Skeletal muscle tissue (tissue), 4 donors: ENCODE data around the gene ITGA6. TPM values are rescaled to one million over a fixed set of nuclear protein-coding genes. Genes with fewer than 3 reads are reported as not detected.

ENCODE experiments used
- H3K27ac ChIP-seq: one replicate; pipeline ENCODE4 v1.7.0; 2013; ENCODE audit warnings: mild to moderate bottlenecking, low read depth, low read length, inconsistent platforms
- H3K27me3 ChIP-seq, 3 donors: one replicate each; pipeline ENCODE4 v1.7.0; 2013; ENCODE audit warnings: low read length in 3 of 3; ENCODE audit not compliant: control insufficient read depth in 3 of 3, insufficient read depth in 3 of 3
- H3K36me3 ChIP-seq, 3 donors: one replicate each; pipeline ENCODE4 v1.7.0; 2013; ENCODE audit warnings: low read length in 3 of 3; ENCODE audit not compliant: control insufficient read depth in 3 of 3, insufficient read depth in 3 of 3
- H3K4me1 ChIP-seq, 3 donors: one replicate each; pipeline ENCODE4 v1.7.0; 2013; ENCODE audit warnings: low read length in 3 of 3, mild to moderate bottlenecking in 3 of 3; ENCODE audit not compliant: control insufficient read depth in 3 of 3, insufficient read depth in 3 of 3
- H3K4me3 ChIP-seq, 3 donors: one replicate each; pipeline ENCODE4 v1.7.0; 2013; ENCODE audit warnings: low read length in 3 of 3
- H3K9ac ChIP-seq, 3 donors: one replicate each; pipeline ENCODE4 v1.7.0; 2013; ENCODE audit warnings: low read length in 3 of 3, mild to moderate bottlenecking in 3 of 3, moderate library complexity in 2 of 3, low read depth in 1 of 3
- H3K9me3 ChIP-seq, 3 donors: one replicate each; pipeline ENCODE4 v1.7.0; 2013; ENCODE audit warnings: low read length in 3 of 3; ENCODE audit not compliant: control insufficient read depth in 3 of 3
- total RNA-seq: library from RNA; depleted of rRNA; stranded (reverse); fragments of >200 nt; gene quantifications from one replicate; pipeline ENCODE4 v1.2.3, GENCODE V29; 2014
- donor health status: Osteomylitis.

The ITGA6 gene
- total RNA-seq, 1 donor from 2014 or later = 83.5 TPM

- H3K27me3 ChIP-seq = no peaks in the 10 kb centered on the region
- no peak overlapping the region for H3K9ac ChIP-seq
- no peaks in the 10 kb centered on the region for H3K9me3 ChIP-seq
- no peak overlapping the region for H3K27ac ChIP-seq
- peak overlapping the region in 1 of 3 donors; percentile 15 for H3K4me3 ChIP-seq
- H3K4me1 ChIP-seq = peaks cover 19 to 48% (median 36%) of the 10 kb centered on the region in 3 donors
- H3K36me3 ChIP-seq = no peaks in the 10 kb centered on the region
These were observed 11.5 kb downstream of the ITGA6 start for GRCh38 chr2:172438741-172439508.

GRCh38 chr2:172439509-172439860 lies 12.1 kb downstream of the ITGA6 start:
- Histone ChIP-seq H3K27me3 (no peaks in the 10 kb centered on the region), H3K27ac (no peak overlapping the region), H3K9me3 (no peaks in the 10 kb centered on the region), H3K9ac (no peak overlapping the region), H3K36me3 (no peaks in the 10 kb centered on the region), H3K4me1 (peaks cover 19 to 43% (median 36%) of the 10 kb centered on the region in 3 donors), H3K4me3 (no peak overlapping the region)

GRCh38 chr2:172439911-172440310 lies 12.5 kb downstream of the ITGA6 start:
- Histone ChIP-seq H3K27ac (no peak overlapping the region), H3K4me1 (peaks cover 19 to 42% (median 36%) of the 10 kb centered on the region in 3 donors), H3K9ac (no peak overlapping the region), H3K4me3 (no peak overlapping the region), H3K27me3 (no peaks in the 10 kb centered on the region), H3K9me3 (no peaks in the 10 kb centered on the region), H3K36me3 (no peaks in the 10 kb centered on the region)

GRCh38 chr2:172440795-172441194 lies 13.4 kb downstream of the ITGA6 start:
- Histone ChIP-seq H3K27ac (no peak overlapping the region), H3K9me3 (no peaks in the 10 kb centered on the region), H3K9ac (no peak overlapping the region), H3K4me1 (peaks cover 17 to 41% (median 39%) of the 10 kb centered on the region in 3 donors), H3K27me3 (no peaks in the 10 kb centered on the region), H3K4me3 (no peak overlapping the region), H3K36me3 (no peaks in the 10 kb centered on the region)

- Histone ChIP-seq H3K4me1 (peaks cover 11 to 38% (median 29%) of the 10 kb centered on the region in 3 donors), H3K36me3 (no peaks in the 10 kb centered on the region), H3K4me3 (no peak overlapping the region), H3K9me3 (no peaks in the 10 kb centered on the region), H3K9ac (no peak overlapping the region), H3K27me3 (no peaks in the 10 kb centered on the region), H3K27ac (no peak overlapping the region)
These were observed 14.9 kb downstream of the ITGA6 start for GRCh38 chr2:172442072-172442895.

GRCh38 chr2:172445851-172446250 lies 18.5 kb downstream of the ITGA6 start:
- Histone ChIP-seq H3K9me3 (no peaks in the 10 kb centered on the region), H3K9ac (no peak overlapping the region), H3K36me3 (no peaks in the 10 kb centered on the region), H3K4me1 (peaks cover 0 to 20% (median 16%) of the 10 kb centered on the region in 3 donors), H3K4me3 (no peak overlapping the region), H3K27me3 (no peaks in the 10 kb centered on the region), H3K27ac (no peak overlapping the region)

GRCh38 chr2:172446474-172447063 lies 19.2 kb downstream of the ITGA6 start:
- H3K27me3 ChIP-seq = no peaks in the 10 kb centered on the region
- H3K4me3 ChIP-seq = no peak overlapping the region
- no peaks in the 10 kb centered on the region for H3K9me3 ChIP-seq
- H3K36me3 ChIP-seq = no peaks in the 10 kb centered on the region
- H3K9ac ChIP-seq = no peak overlapping the region
- H3K4me1 ChIP-seq = peaks cover 0 to 20% (median 16%) of the 10 kb centered on the region in 3 donors
- H3K27ac ChIP-seq = no peak overlapping the region

- Histone ChIP-seq H3K4me3 (no peak overlapping the region), H3K27me3 (no peaks in the 10 kb centered on the region), H3K9ac (no peak overlapping the region), H3K36me3 (no peaks in the 10 kb centered on the region), H3K4me1 (peaks cover 2 to 9% (median 7%) of the 10 kb centered on the region in 3 donors), H3K9me3 (no peaks in the 10 kb centered on the region), H3K27ac (no peak overlapping the region)
These were observed 20.6 kb downstream of the ITGA6 start for GRCh38 chr2:172447811-172448493.

GRCh38 chr2:172448544-172449267 lies 21.3 kb downstream of the ITGA6 start:
- Histone ChIP-seq H3K9me3 (no peaks in the 10 kb centered on the region), H3K27ac (no peak overlapping the region), H3K36me3 (no peaks in the 10 kb centered on the region), H3K4me3 (no peak overlapping the region), H3K27me3 (no peaks in the 10 kb centered on the region), H3K4me1 (peaks cover 2 to 7% (median 7%) of the 10 kb centered on the region in 3 donors), H3K9ac (no peak overlapping the region)
